HepG2 (cell line): ENCODE data around the gene NRG4. TPM values are rescaled to one million over a fixed set of nuclear protein-coding genes. Genes with fewer than 3 reads are reported as not detected.
A peak's percentile ranks its signal among the peaks of the same experiment; 100 is the strongest.

ENCODE experiments used
- AKAP8 ChIP-seq: sonication (generic); formaldehyde crosslinking; IDR thresholded peaks from 2 replicates; pipeline ENCODE4 v1.5.1; 2020; ENCODE audit warnings: mild to moderate bottlenecking, missing genetic modification reagents
- ARID2 ChIP-seq: sonication (generic); formaldehyde crosslinking; IDR thresholded peaks from 2 replicates; pipeline ENCODE4 v1.8.1; 2022; ENCODE audit warnings: mild to moderate bottlenecking, missing genetic modification reagents, borderline replicate concordance
- CBX1 ChIP-seq: IDR thresholded peaks from one replicate; pipeline ENCODE4 v1.6.1; 2016; ENCODE audit warnings: antibody characterized with exemption, low read depth
- CHCHD3 ChIP-seq: sonication (generic); formaldehyde crosslinking; IDR thresholded peaks from 2 replicates; pipeline ENCODE4 v1.8.0; 2022; ENCODE audit warnings: mild to moderate bottlenecking, missing genetic modification reagents, moderate library complexity
- EHMT2 ChIP-seq: fragments of 200-600 bp; sonication (generic); IDR thresholded peaks from 2 replicates; pipeline ENCODE4 v1.7.0; 2017; ENCODE audit warnings: antibody characterized with exemption, low read depth, low read length, borderline replicate concordance
- FUBP1 ChIP-seq: sonication (generic); formaldehyde crosslinking; IDR thresholded peaks from 2 replicates; pipeline ENCODE4 v1.5.1; 2020; ENCODE audit warnings: missing genetic modification reagents, mild to moderate bottlenecking, borderline replicate concordance
- IKZF4 ChIP-seq: sonication (generic); formaldehyde crosslinking; IDR thresholded peaks from 2 replicates; pipeline ENCODE4 v1.5.1; 2020; ENCODE audit warnings: borderline replicate concordance, mild to moderate bottlenecking, low read depth, missing genetic modification reagents; ENCODE audit errors: not compliant biosample characterization
- KAT8 ChIP-seq: IDR thresholded peaks from 2 replicates; pipeline ENCODE4 v1.6.1; 2016; ENCODE audit warnings: missing genetic modification reagents, missing compliant biosample characterization
- MAFG ChIP-seq: sonication (generic); formaldehyde crosslinking; IDR thresholded peaks from 2 replicates; pipeline ENCODE4 v1.5.1; 2020; ENCODE audit warnings: mild to moderate bottlenecking, missing genetic modification reagents
- MIER3 ChIP-seq: IDR thresholded peaks from 2 replicates; pipeline ENCODE4 v1.6.1; 2016; ENCODE audit warnings: missing compliant biosample characterization, borderline replicate concordance
- NCOR1 ChIP-seq: fragments of 200-600 bp; sonication (generic); IDR thresholded peaks from 2 replicates; pipeline ENCODE4 v1.7.0; 2017; ENCODE audit warnings: antibody characterized with exemption, low read length, borderline replicate concordance
- PHB2 ChIP-seq: fragments of 450-650 bp; IDR thresholded peaks from 2 replicates; pipeline ENCODE4 v1.6.1; 2018; ENCODE audit not compliant: partially characterized antibody
- RFX5 ChIP-seq: IDR thresholded peaks from 2 replicates; pipeline ENCODE4 v1.6.1; 2011; ENCODE audit warnings: low read depth, low read length, improper control_type of control experiment
- SIX4 ChIP-seq: sonication (generic); formaldehyde crosslinking; IDR thresholded peaks from 2 replicates; pipeline ENCODE4 v1.4.0; 2020; ENCODE audit warnings: missing genetic modification reagents
- SP4 ChIP-seq: sonication (generic); formaldehyde crosslinking; IDR thresholded peaks from 2 replicates; pipeline ENCODE4 v1.8.1; 2023; ENCODE audit warnings: mild to moderate bottlenecking, missing genetic modification reagents
- TARDBP ChIP-seq: sonication (generic); formaldehyde crosslinking; IDR thresholded peaks from 2 replicates; pipeline ENCODE4 v1.8.0; 2022; ENCODE audit warnings: mild to moderate bottlenecking, missing genetic modification reagents
- XRCC5 ChIP-seq: fragments of 200-400 bp; formaldehyde crosslinking; optimal IDR thresholded peaks from 2 replicates; pipeline ENCODE3; 2017; ENCODE audit warnings: mild to moderate bottlenecking, low read length
- ZNF207 ChIP-seq: fragments of 450-650 bp; IDR thresholded peaks from 2 replicates; pipeline ENCODE4 v1.6.1; 2016; ENCODE audit warnings: antibody characterized with exemption, borderline replicate concordance
- ZNF337 ChIP-seq: sonication (generic); formaldehyde crosslinking; IDR thresholded peaks from 2 replicates; pipeline ENCODE4 v1.5.1; 2020; ENCODE audit warnings: missing genetic modification reagents, low read depth, mild to moderate bottlenecking, borderline replicate concordance
- ZNF510 ChIP-seq: sonication (generic); formaldehyde crosslinking; IDR thresholded peaks from 2 replicates; pipeline ENCODE4 v1.4.0; 2020; ENCODE audit warnings: low read depth, mild to moderate bottlenecking, missing genetic modification reagents
- ZNF691 ChIP-seq: sonication (generic); formaldehyde crosslinking; IDR thresholded peaks from 2 replicates; pipeline ENCODE4 v1.4.0; 2020; ENCODE audit warnings: missing genetic modification reagents, low read depth, mild to moderate bottlenecking, borderline replicate concordance
- ZNF839 ChIP-seq: sonication (generic); formaldehyde crosslinking; IDR thresholded peaks from 2 replicates; pipeline ENCODE4 v1.4.0; 2020; ENCODE audit warnings: missing genetic modification reagents, mild to moderate bottlenecking, borderline replicate concordance
- ZSCAN31 ChIP-seq: sonication (generic); formaldehyde crosslinking; IDR thresholded peaks from 2 replicates; pipeline ENCODE4 v1.5.0; 2020; ENCODE audit warnings: low read depth, mild to moderate bottlenecking, missing genetic modification reagents
- polyA plus RNA-seq, 8 experiments: library from polyadenylated mRNA; depleted of rRNA in 3 of 8; stranded (reverse) in 7 of 8; unstranded in 1 of 8; fragments of >200 nt; fragmentation: Illumina TruSeq in 4 of 8; extraction: Trizol in 4 of 8; gene quantifications; 2 replicates each; pipeline versions ENCODE4 v1.2.1 to v1.2.3, GENCODE V29; 2011 to 2016; ENCODE audit warnings: low read depth in 4 of 8, missing spikeins in 1 of 8, mixed read lengths in 1 of 8; ENCODE audit not compliant: insufficient read depth in 1 of 8
- total RNA-seq, 5 experiments: library from RNA; depleted of rRNA; stranded (reverse); fragments of >200 nt; fragmentation: Illumina TruSeq; extraction: Trizol; gene quantifications; 2 replicates each; pipeline ENCODE4 v1.2.3, GENCODE V29; 2016; ENCODE audit warnings: low read depth in 1 of 5
- TF ChIP-seq, protein P1 (sequence below): sonication (generic); formaldehyde crosslinking; IDR thresholded peaks from 2 replicates; pipeline ENCODE4 v1.5.0; 2020; ENCODE audit warnings: mild to moderate bottlenecking, missing genetic modification reagents

Gene NRG4
- total and polyA plus RNA-seq, 2 of the 13 experiments (the other 11 are each of a cell fraction or from before 2014, with no cell fraction given) = 0.01 TPM; not detected in 1

DNA sequence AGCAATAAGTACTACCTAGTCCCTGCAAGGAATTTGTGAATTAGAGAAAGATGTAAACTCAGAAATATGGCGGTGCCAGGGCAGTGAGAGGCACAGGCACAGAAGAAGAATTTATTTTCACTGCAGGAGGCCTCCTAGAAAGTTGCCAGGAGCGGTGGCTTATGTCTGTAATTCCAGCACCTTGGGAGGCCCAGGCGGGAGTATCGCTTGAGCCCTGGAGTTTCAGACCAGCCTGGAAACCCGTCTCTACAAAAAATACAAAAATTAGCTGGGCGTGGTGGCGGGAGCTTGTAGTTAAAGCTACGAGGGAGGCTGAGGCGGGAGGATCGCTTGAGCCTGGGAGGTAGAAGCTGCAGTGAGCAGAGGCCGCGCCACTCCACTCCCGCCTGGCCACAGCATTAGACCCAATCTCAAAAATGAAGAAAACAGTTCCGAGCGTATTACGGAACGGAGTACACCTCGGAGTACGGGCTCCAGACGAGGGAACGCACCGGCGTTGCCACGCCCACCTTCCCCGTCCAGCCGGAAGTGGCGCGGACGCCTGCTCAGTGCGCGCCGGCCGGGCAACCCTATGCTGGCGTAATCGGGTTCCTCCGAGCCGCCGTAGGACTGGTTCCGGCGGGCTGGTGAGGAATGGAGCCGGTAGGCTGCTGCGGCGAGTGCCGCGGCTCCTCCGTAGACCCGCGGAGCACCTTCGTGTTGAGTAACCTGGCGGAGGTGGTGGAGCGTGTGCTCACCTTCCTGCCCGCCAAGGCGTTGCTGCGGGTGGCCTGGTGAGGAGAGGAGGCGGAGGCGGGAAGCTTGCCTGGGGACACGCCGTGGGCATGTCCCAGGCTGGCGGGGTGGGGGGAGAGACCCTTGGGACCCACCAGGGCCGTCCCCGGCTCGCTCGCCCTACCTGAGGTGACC is 108.6 kb downstream of the NRG4 start, which contains the start of gene FBXO22 (continued):
- no peak for TF ChIP-seq CHCHD3 (CRISPR knock-in tag)
- no peak for TF ChIP-seq MAFG (CRISPR knock-in tag)
- TF ChIP-seq SP4 (CRISPR knock-in tag) = peak; percentile 82
- TF ChIP-seq TARDBP (CRISPR knock-in tag) = peak; percentile 80; the same call in 1 of the 2 replicates
- peak; percentile 62; the same call in 1 of the 2 replicates for TF ChIP-seq FUBP1 (CRISPR knock-in tag)
- no peak; the same call in 1 of the 2 replicates for TF ChIP-seq ZNF839
- TF ChIP-seq AKAP8 (CRISPR knock-in tag) = peak; percentile 70; the same call in 1 of the 2 replicates
- 0 out of 2 replicates have a peak, but pooled peaks have one; percentile 79 for TF ChIP-seq ZNF510 (CRISPR knock-in tag)
- no peak for TF ChIP-seq IKZF4
- TF ChIP-seq ZNF207 = no peak
- 0 out of 2 replicates have a peak, but pooled peaks have one; percentile 55 for TF ChIP-seq MIER3
- TF ChIP-seq RFX5 = no peak
- TF ChIP-seq EHMT2 = no peak
- TF ChIP-seq ZSCAN31 (CRISPR knock-in tag) = peak; percentile 98
- peak; percentile 80 for TF ChIP-seq ZNF691 (CRISPR knock-in tag)
- TF ChIP-seq KAT8 = peak; percentile 94
- 0 out of 2 replicates have a peak, but pooled peaks have one; percentile 12 for TF ChIP-seq NCOR1
- TF ChIP-seq, protein P1, sequence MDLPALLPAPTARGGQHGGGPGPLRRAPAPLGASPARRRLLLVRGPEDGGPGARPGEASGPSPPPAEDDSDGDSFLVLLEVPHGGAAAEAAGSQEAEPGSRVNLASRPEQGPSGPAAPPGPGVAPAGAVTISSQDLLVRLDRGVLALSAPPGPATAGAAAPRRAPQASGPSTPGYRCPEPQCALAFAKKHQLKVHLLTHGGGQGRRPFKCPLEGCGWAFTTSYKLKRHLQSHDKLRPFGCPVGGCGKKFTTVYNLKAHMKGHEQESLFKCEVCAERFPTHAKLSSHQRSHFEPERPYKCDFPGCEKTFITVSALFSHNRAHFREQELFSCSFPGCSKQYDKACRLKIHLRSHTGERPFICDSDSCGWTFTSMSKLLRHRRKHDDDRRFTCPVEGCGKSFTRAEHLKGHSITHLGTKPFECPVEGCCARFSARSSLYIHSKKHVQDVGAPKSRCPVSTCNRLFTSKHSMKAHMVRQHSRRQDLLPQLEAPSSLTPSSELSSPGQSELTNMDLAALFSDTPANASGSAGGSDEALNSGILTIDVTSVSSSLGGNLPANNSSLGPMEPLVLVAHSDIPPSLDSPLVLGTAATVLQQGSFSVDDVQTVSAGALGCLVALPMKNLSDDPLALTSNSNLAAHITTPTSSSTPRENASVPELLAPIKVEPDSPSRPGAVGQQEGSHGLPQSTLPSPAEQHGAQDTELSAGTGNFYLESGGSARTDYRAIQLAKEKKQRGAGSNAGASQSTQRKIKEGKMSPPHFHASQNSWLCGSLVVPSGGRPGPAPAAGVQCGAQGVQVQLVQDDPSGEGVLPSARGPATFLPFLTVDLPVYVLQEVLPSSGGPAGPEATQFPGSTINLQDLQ (CRISPR knock-in tag) = peak; percentile 60; the same call in 1 of the 2 replicates
- TF ChIP-seq ARID2 (CRISPR knock-in tag) = peak; percentile 75; the same call in 1 of the 2 replicates
- peak; percentile 16; the same call in 1 of the 2 replicates for TF ChIP-seq SIX4
- no peak for TF ChIP-seq ZNF337
- TF ChIP-seq PHB2 = no peak
- peak; percentile 89 for TF ChIP-seq XRCC5
- peak; percentile 95 for TF ChIP-seq CBX1
